ENCODE data around the gene KRT8.

KRT8 gene

GRCh38 chr12:52873832-52874572 is 30.9 kb downstream of the KRT8 start:
- Histone ChIP-seq H3K36me3 (ENCODE audit: control insufficient read depth, insufficient read depth, low read length) (no peaks in the 10 kb centered on the region), H3K4me3 (ENCODE audit: low read depth, low read length) (no peak overlapping the region), H3K4me2 (ENCODE audit: low read length) (peak overlapping the region; percentile 74), H3K9me3 (ENCODE audit: control insufficient read depth, low read length) (no peaks in the 10 kb centered on the region), H2AFZ (peak overlapping the region; percentile 42), H3K9ac (no peak overlapping the region), H3K79me2 (no peaks in the 10 kb centered on the region), H3K4me1 (peaks cover 3% of the 10 kb centered on the region), H3K27ac (peak overlapping the region; percentile 7), H3K27me3 (ENCODE audit: control insufficient read depth, insufficient read depth, low read length) (no peaks in the 10 kb centered on the region)
- TF ChIP-seq CTCF (IDR thresholded peaks at IDR 0.05) = no peak

GRCh38 chr12:52873513-52873831 is 31.4 kb downstream of the KRT8 start:
- Histone ChIP-seq H3K4me1 (peaks cover 3% of the 10 kb centered on the region), H3K9me3 (ENCODE audit: control insufficient read depth, low read length) (no peaks in the 10 kb centered on the region), H3K79me2 (no peaks in the 10 kb centered on the region), H3K4me2 (ENCODE audit: low read length) (no peak overlapping the region), H3K27ac (no peak overlapping the region), H3K9ac (no peak overlapping the region), H2AFZ (no peak overlapping the region), H3K36me3 (ENCODE audit: control insufficient read depth, insufficient read depth, low read length) (no peaks in the 10 kb centered on the region), H3K4me3 (ENCODE audit: low read depth, low read length) (no peak overlapping the region), H3K27me3 (ENCODE audit: control insufficient read depth, insufficient read depth, low read length) (no peaks in the 10 kb centered on the region)
- no peak for TF ChIP-seq CTCF (IDR thresholded peaks at IDR 0.05)

- Histone ChIP-seq H3K9me3 (ENCODE audit: control insufficient read depth, low read length) (no peaks in the 10 kb centered on the region), H3K36me3 (ENCODE audit: control insufficient read depth, insufficient read depth, low read length) (no peaks in the 10 kb centered on the region), H3K27ac (no peak overlapping the region), H3K4me3 (ENCODE audit: low read depth, low read length) (no peak overlapping the region), H3K4me1 (peaks cover 3% of the 10 kb centered on the region), H2AFZ (no peak overlapping the region), H3K9ac (no peak overlapping the region), H3K79me2 (no peaks in the 10 kb centered on the region), H3K4me2 (ENCODE audit: low read length) (no peak overlapping the region), H3K27me3 (ENCODE audit: control insufficient read depth, insufficient read depth, low read length) (no peaks in the 10 kb centered on the region)
- TF ChIP-seq CTCF (IDR thresholded peaks at IDR 0.05) = no peak
These were observed 32.1 kb downstream of the KRT8 start for GRCh38 chr12:52872644-52873389.

- Histone ChIP-seq H3K9ac (no peak overlapping the region), H2AFZ (no peak overlapping the region), H3K79me2 (no peaks in the 10 kb centered on the region), H3K9me3 (ENCODE audit: control insufficient read depth, low read length) (no peaks in the 10 kb centered on the region), H3K4me2 (ENCODE audit: low read length) (no peak overlapping the region), H3K4me1 (peaks cover 3% of the 10 kb centered on the region), H3K36me3 (ENCODE audit: control insufficient read depth, insufficient read depth, low read length) (no peaks in the 10 kb centered on the region), H3K27ac (no peak overlapping the region), H3K27me3 (ENCODE audit: control insufficient read depth, insufficient read depth, low read length) (no peaks in the 10 kb centered on the region), H3K4me3 (ENCODE audit: low read depth, low read length) (no peak overlapping the region)
- no peak for TF ChIP-seq CTCF (IDR thresholded peaks at IDR 0.05)
These were observed 33.4 kb downstream of the KRT8 start for GRCh38 chr12:52871291-52872039.

All from parathyroid adenoma (tissue), 2 donors.